ELF-1 (cell line): Measurements from ENCODE around the gene TUBA1C.
A peak's percentile ranks its signal among the peaks of the same experiment; 100 is the strongest.

Experiments used
- DNase-seq: peaks from one replicate; pipeline ENCODE4 v3.0.0-alpha.2; 2016; ENCODE audit warnings: low read depth, low spot score

TUBA1C gene

DNA sequence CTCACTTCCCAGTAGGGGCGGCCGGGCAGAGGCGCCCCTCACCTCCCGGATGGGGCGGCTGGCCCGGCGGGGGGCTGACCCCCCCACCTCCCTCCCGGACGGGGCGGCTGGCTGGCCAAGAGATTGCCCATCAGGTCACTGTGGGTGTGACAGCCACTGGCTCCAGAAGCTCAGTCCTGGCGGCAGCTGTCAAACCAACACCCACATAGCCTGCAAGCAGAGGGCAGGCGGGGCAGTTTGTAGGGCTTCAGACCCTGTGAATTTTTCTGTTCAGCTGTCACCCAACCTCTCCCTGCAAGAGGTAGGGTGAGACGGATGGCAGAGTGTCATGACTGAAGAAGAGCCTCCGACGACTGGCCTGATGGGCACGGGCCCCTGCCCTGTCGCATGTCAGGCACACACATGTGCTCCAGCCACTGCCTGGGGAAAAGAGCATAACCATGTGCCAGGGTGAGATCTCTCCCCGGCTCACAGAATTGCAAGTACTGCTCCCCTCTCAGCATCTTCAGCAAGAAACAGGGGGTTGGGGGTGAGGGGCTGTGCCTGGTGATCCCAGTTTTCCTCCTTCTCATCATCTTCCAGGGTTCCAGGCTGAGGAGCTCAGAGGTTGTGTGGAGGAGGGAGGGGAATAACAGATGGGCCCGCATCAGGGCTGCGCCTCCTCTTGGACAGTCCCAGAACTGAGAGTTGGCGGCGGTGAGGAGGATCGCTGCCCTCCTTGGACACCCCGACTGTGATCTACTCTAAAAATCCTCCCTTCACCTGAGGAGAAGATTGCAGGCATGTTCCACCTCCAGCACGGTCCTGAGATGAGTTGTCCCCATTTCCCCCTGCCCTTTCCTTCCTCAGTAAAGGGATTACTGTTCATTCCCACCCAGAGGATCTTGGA, 18.9 kb downstream of the TUBA1C start:
- no peak for DNase-seq

GRCh38 chr12:49284672-49285071, 19.8 kb downstream of the TUBA1C start:
- no peak for DNase-seq

DNA sequence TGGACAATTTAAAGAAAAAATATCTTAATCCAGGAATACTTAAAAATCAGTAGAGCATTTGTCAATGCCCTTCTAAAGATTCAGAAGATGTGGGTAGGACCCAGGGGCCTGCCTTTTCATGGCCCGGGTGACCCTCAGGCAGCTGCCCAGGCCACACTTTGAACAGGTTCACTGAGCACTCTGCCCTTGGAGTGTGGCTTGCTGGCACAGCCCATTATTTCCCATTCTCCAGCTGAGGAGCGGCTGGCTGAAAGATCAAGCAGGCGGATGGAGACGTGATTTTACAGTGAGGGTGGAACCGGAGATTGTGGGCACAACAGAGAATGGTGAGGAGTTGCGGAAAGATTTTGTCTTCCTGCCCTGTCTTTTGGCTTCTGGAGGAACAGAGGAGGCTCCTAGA, 23.0 kb downstream of the TUBA1C start:
- no peak for DNase-seq

- peak; percentile 63 for DNase-seq
Measured at GRCh38 chr12:49288412-49288853, 23.6 kb downstream of the TUBA1C start.

- DNase-seq, result no peak
Measured at GRCh38 chr12:49288922-49289555, 24.2 kb downstream of the TUBA1C start.

DNA sequence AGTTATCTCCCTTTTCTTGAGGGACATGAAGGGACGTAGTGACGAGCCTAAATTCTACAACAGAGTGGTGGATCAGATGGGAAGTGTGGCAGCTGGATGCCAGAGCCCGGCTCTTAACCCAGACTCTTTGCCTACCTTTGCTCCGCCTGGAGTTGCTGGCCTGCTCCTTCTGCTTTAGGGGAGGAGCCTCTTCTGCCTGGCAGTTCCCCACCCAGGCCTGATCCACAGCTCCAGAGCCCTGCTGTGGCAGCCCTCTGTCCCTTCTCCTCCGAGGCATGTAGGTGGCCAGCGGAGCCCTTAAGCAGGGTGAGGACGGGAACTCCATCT, 27.8 kb downstream of the TUBA1C start:
- no peak for DNase-seq

DNA sequence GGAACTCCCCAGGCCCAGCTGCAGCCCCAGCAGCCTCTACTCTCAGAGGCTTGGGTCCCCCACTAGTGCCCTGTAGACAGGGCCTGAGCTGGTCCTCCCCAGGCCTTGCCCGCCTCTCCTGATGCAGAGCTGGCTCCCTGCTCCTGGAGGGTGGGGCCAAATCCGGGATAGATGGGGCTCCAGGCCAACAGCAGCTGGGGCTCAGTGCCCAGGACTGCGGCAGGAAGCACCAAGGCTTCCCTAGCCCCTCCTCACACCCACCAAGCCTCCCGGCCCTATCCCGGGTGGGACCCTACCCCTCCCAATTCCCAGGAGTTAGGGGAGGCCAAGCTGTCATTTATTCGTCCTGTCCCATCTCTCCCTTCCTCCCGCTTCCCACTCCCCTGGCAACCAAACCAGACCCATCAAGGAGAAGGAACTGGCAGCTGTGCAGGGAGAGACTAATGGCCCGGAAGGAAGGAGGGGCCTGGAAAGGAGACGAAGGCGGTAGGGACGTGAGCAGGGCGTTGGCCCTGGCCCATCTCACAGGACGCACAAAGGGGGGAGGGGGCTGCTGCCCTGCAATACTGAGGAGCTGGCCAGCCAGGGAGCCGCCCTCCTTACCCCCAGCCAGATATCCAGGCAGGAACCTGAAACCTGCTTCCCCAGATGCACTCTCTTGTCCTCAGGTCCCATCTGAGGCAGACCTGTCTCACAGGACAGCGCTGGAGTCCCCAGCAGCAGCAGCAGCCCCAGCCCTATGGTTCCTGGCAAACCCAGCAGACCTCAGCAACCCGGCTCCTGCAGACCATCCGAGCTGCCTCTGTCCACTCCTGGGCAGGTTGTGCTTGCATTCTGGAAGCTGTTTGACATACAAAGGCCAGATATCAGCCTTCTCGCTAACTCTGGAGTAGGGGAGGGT, 28.4 kb downstream of the TUBA1C start:
- peak; percentile 76 for DNase-seq

GRCh38 chr12:49294086-49294803, 29.4 kb downstream of the TUBA1C start:
- no peak for DNase-seq

DNA sequence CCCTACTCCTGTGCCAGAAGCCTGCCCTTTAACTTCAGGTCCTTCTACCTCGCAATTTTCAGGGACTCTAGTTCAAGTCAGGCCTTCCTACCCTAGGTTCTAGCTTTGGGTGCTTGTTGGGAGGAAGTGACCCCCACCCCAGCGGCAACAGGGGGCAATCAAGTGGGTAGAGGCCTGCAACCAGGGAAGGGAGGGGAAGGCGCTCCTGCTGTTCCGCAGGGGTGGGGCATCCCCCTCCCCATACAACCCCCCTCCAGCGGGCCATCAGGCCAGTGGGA, 29.9 kb downstream of the TUBA1C start:
- DNase-seq, result no peak

- DNase-seq, result no peak
Measured at GRCh38 chr12:49295082-49295936, 30.4 kb downstream of the TUBA1C start, which contains the start of gene PRPH. TSS of gene PRPH (plus strand) at chr12:49295147. CDS start at chr12:49295201, 54 bp downstream.

DNA sequence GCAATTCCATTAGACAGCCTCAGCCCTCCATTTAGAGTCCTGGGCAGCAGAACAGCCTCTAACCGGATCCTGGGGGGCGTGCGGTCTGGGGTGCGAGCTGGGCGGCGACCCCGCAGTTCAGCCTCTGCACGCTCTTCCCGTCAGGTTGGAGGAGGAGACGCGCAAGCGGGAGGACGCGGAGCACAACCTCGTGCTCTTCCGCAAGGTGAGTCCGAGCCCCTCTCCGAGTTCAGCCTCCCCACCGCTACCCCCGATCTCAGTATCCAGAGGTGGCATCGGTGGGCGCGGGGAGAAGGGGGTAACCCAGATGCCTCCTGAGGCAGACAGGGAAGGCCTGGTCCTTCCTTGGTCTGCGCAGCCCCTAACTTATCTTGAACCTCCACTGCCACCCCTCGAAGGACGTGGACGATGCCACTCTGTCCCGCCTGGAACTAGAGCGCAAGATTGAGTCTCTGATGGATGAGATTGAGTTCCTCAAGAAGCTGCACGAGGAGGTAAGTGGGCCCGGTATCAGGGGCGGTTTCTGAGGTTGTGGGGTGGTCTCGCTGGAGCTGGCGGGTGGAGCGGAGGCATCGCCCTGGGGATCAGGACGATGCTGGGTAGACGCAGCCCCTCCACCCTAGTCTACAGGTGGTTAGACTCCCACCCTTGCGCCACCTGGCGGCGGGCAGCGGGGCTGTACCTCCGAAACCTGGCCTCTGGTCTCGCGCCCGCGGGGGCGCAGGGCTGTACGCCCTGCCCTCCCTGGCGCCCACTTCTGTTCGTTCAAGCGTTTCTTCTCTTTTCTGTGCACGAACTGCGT, 31.4 kb downstream of the TUBA1C start:
- peak; percentile 76 for DNase-seq

GRCh38 chr12:49296836-49297694, 32.2 kb downstream of the TUBA1C start:
- peak; percentile 69 for DNase-seq

DNA sequence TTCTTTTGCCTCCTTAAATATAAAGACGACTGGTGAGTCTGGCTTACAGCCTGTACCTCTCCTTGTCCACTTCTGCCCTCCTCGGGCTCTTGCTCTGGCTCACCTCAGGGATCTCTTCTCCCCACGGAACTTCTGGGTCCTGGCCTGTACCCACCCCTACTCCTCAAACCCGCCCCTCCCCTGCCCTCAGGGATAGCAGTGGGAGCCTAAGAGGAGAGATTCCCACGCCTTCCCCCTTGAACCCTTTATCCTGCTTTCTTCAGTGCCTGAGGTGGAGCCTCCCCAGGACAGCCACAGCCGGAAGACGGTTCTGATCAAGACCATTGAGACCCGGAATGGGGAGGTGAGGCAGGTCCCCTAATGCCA, 32.8 kb downstream of the TUBA1C start:
- DNase-seq, result peak; percentile 3

GRCh38 chr12:49298160-49298559, 33.3 kb downstream of the TUBA1C start:
- DNase-seq, result peak; percentile 2

DNA sequence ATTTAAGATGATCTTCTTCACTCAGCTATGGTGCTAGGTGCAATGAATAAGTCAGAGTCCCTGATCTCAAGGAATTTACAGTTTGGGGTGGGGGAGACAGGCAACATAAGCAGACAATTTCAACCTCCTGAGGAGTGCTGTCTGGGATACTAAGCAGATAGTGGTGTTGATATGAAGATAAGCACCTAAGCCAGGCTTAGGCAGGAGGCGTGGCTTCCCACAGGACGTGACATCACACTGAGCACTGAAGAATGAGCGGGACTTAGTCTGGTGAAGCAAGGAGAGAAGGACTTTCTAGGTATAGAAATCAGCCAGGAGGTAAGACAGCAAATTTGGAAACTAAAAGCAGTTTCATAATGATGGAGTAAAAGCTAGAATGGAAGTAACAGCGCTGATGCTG, 36.9 kb downstream of the TUBA1C start:
- DNase-seq, result peak; percentile 49

- no peak for DNase-seq
Measured at GRCh38 chr12:49304161-49304560, 39.3 kb downstream of the TUBA1C start.

- no peak for DNase-seq
Measured at GRCh38 chr12:49305762-49306510, 41.1 kb downstream of the TUBA1C start.

DNA sequence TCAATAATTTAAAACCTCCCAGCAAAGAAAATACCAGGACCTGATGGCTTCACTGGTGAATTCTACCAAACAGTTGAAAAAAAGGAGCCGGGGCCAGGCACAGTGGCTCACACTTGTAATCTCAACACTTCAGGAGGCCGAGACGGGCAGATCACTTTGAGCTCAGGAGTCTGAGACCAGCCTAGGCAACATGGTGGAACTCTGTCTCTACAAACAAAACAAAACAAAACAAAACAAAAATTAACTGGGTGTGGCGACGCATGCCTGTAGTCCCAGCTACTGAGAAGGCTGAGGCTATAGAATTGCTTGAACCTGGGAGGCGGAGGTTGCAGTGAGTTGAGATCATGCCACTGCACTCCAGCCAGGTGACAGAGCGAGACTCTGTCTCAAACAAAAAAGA, 44.5 kb downstream of the TUBA1C start:
- DNase-seq, result no peak
